ENCODE data around the gene SORCS2.

GRCh38 chr4:7753931-7754465 lies 561.7 kb downstream of the SORCS2 start:
- TF ChIP-seq, protein P1, sequence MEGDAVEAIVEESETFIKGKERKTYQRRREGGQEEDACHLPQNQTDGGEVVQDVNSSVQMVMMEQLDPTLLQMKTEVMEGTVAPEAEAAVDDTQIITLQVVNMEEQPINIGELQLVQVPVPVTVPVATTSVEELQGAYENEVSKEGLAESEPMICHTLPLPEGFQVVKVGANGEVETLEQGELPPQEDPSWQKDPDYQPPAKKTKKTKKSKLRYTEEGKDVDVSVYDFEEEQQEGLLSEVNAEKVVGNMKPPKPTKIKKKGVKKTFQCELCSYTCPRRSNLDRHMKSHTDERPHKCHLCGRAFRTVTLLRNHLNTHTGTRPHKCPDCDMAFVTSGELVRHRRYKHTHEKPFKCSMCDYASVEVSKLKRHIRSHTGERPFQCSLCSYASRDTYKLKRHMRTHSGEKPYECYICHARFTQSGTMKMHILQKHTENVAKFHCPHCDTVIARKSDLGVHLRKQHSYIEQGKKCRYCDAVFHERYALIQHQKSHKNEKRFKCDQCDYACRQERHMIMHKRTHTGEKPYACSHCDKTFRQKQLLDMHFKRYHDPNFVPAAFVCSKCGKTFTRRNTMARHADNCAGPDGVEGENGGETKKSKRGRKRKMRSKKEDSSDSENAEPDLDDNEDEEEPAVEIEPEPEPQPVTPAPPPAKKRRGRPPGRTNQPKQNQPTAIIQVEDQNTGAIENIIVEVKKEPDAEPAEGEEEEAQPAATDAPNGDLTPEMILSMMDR (IDR thresholded peaks at IDR 0.05), result no peak
- no peak for TF ChIP-seq POLR2A (IDR thresholded peaks at IDR 0.05)

All from uterus (tissue), 2 donors.